HepG2 (cell line): Measurements from ENCODE around the gene NUDCD2. TPM values are rescaled to one million over a fixed set of nuclear protein-coding genes. Genes with fewer than 3 reads are reported as not detected.

Source experiments
- ATAC-seq: fragments of 200-7000 bp; cut with Tn5 transposase; 3 replicates; pipeline ENCODE4 v1.9.1; 2020; ENCODE audit warnings: mild to moderate bottlenecking, moderate library complexity
- Bru-seq: library from RNA; stranded (reverse); fragments of 400-500 nt; gene quantifications from one replicate; lab custom pipeline; 2021; lab: Mats Ljungman, UMichigan
- BruChase-seq, 2 experiments: library from RNA; stranded (reverse); fragments of 400-500 nt; gene quantifications; one replicate each; lab custom pipeline; 2021; lab: Mats Ljungman, UMichigan
- BruUV-seq: library from RNA; stranded (reverse); fragments of 400-500 nt; replicated peaks from 2 replicates; lab custom pipeline; 2021; lab: Mats Ljungman, UMichigan
- CTCF ChIA-PET: fragments of 300-600 bp; formaldehyde crosslinking; extraction: SDS; loops from one replicate; lab custom pipeline; 2021; ENCODE audit warnings: low total read pairs, inconsistent platforms, low intra/inter-chr PET ratio; lab: Yijun Ruan, JAX
- POLR2A ChIA-PET: fragments of 350-600 bp; sonication (Branson Sonifier 250); formaldehyde crosslinking; loops from one replicate; lab custom pipeline; 2020; ENCODE audit warnings: antibody characterized with exemption, inconsistent platforms; lab: Yijun Ruan, JAX
- DNase-seq: peaks from one replicate; pipeline ENCODE4 v3.0.0-alpha.2; 2015; ENCODE audit warnings: low spot score
- FAIRE-seq: peaks from 3 replicates; lab custom pipeline; 2011; peaks lifted over from hg19 to GRCh38; lab: Jason Lieb, UNC
- H2AFZ ChIP-seq: one replicate; pipeline ENCODE4 v1.6.1; 2011; ENCODE audit warnings: low read length, inconsistent platforms
- H3K27ac ChIP-seq: fragments of 300-600 bp; 3 replicates; pipeline ENCODE4 v1.8.0; 2011; ENCODE audit warnings: mixed run types, mild to moderate bottlenecking, mixed read lengths, low read length, inconsistent platforms; ENCODE audit not compliant: insufficient read depth; ENCODE audit errors: extremely low read length
- H3K27me3 ChIP-seq, 2 experiments: fragments of 200-600 bp in 1 of 2; 2 replicates in 1 of 2; 3 replicates in 1 of 2; pipeline versions ENCODE4 v1.6.0 to v1.8.0; 2011; ENCODE audit warnings: low read length in 2 of 2, mild to moderate bottlenecking in 2 of 2, moderate library complexity in 2 of 2, inconsistent platforms in 1 of 2; ENCODE audit not compliant: insufficient read depth in 2 of 2, control insufficient read depth in 1 of 2
- H3K36me3 ChIP-seq, 2 experiments: fragments of 200-600 bp in 1 of 2; replicated peaks in 1 of 2; 2 replicates in 1 of 2; 3 replicates in 1 of 2; pipeline versions ENCODE4 v1.5.1 to v1.8.0; 2011; ENCODE audit warnings: low read length in 2 of 2, inconsistent platforms in 1 of 2; ENCODE audit not compliant: insufficient read depth in 2 of 2, control insufficient read depth in 1 of 2
- H3K4me1 ChIP-seq: 2 replicates; pipeline ENCODE4 v1.5.1; 2012; ENCODE audit warnings: low read length, inconsistent platforms; ENCODE audit not compliant: insufficient read depth
- H3K4me2 ChIP-seq: 2 replicates; pipeline ENCODE4 v1.6.0; 2011; ENCODE audit warnings: low read depth, low read length, inconsistent platforms
- H3K4me3 ChIP-seq, 3 experiments: fragments of 200-600 bp in 1 of 3; sonication (generic), shearing (Covaris generic) in 1 of 3; replicated peaks in 1 of 3; 2 replicates each; pipeline ENCODE4 v1.5.1; 2011 to 2016; ENCODE audit warnings: low read length in 3 of 3, inconsistent platforms in 2 of 3, low read depth in 2 of 3, mild to moderate bottlenecking in 2 of 3, control low read depth in 1 of 3, mixed read lengths in 1 of 3; ENCODE audit not compliant: insufficient read depth in 1 of 3
- H3K79me2 ChIP-seq: one replicate; pipeline ENCODE4 v1.6.1; 2011; ENCODE audit warnings: low read length, inconsistent platforms; ENCODE audit not compliant: insufficient read depth
- H3K9ac ChIP-seq: 2 replicates; pipeline ENCODE4 v1.6.0; 2011; ENCODE audit warnings: mild to moderate bottlenecking, low read depth, low read length, inconsistent platforms; ENCODE audit not compliant: insufficient read depth
- H3K9me3 ChIP-seq: 2 replicates; pipeline ENCODE4 v1.5.1; 2012; ENCODE audit warnings: mild to moderate bottlenecking, low read length
- H4K20me1 ChIP-seq: 2 replicates; pipeline ENCODE4 v1.6.0; 2011; ENCODE audit warnings: inconsistent platforms, mild to moderate bottlenecking, low read length, moderate library complexity; ENCODE audit not compliant: insufficient read depth
- SMYD3 ChIP-seq: sonication (generic); formaldehyde crosslinking; IDR thresholded peaks from 2 replicates; pipeline ENCODE4 v1.8.1; 2023; ENCODE audit warnings: mild to moderate bottlenecking, missing genetic modification reagents
- SNAI1 ChIP-seq: sonication (generic); formaldehyde crosslinking; IDR thresholded peaks from 2 replicates; pipeline ENCODE4 v1.5.0; 2020; ENCODE audit warnings: mild to moderate bottlenecking, missing genetic modification reagents, borderline replicate concordance
- ZNF567 ChIP-seq: sonication (generic); formaldehyde crosslinking; IDR thresholded peaks from 2 replicates; pipeline ENCODE4 v1.8.1; 2023; ENCODE audit warnings: mild to moderate bottlenecking, missing genetic modification reagents, borderline replicate concordance
- WGBS: methylation state at CpG from one replicate; pipeline ENCODE4 v1.1.6; 2017; ENCODE audit warnings: low lambda C conversion rate; 5-methylcytosine and 5-hydroxymethylcytosine counted together
- in situ Hi-C: cut with HindIII; loops from 2 replicates; pipeline ENCODE4 v1.10.0; 2017; ENCODE audit warnings: low pct_unique_long_range_greater_than_20kb; ENCODE audit not compliant: extremely low pct_ligation_motif_present
- intact Hi-C: fragments of 100-400 bp; cut with micrococcal nuclease; formaldehyde crosslinking; loops from one replicate; pipeline ENCODE4 v1.10.0; 2022; ENCODE audit not compliant: unreplicated experiment
- long read RNA-seq, 2 experiments: library from RNA in 1 of 2; library from polyadenylated mRNA in 1 of 2; stranded (forward) in 1 of 2; unstranded in 1 of 2; transcript quantifications; one replicate each; pipeline ENCODE4 v2.0.0, GENCODE V29; 2019 to 2022
- polyA minus RNA-seq, 3 experiments: library from RNA; depleted of rRNA, polyadenylated mRNA; stranded (reverse); fragments of >200 nt; gene quantifications; 2 replicates each; pipeline ENCODE4 v1.2.3, GENCODE V29; 2011; ENCODE audit warnings: low replicate concordance in 1 of 3
- polyA plus RNA-seq, 8 experiments: library from polyadenylated mRNA; depleted of rRNA in 3 of 8; stranded (reverse) in 7 of 8; unstranded in 1 of 8; fragments of >200 nt; fragmentation: Illumina TruSeq in 4 of 8; extraction: Trizol in 4 of 8; gene quantifications; 2 replicates each; pipeline versions ENCODE4 v1.2.1 to v1.2.3, GENCODE V29; 2011 to 2016; ENCODE audit warnings: low read depth in 4 of 8, missing spikeins in 1 of 8, mixed read lengths in 1 of 8; ENCODE audit not compliant: insufficient read depth in 1 of 8
- total RNA-seq, 5 experiments: library from RNA; depleted of rRNA; stranded (reverse); fragments of >200 nt; fragmentation: Illumina TruSeq; extraction: Trizol; gene quantifications; 2 replicates each; pipeline ENCODE4 v1.2.3, GENCODE V29; 2016; ENCODE audit warnings: low read depth in 1 of 5
- TF ChIP-seq, protein P1 (sequence below): sonication (generic); formaldehyde crosslinking; IDR thresholded peaks from 2 replicates; pipeline ENCODE4 v1.5.1; 2020; ENCODE audit warnings: missing genetic modification reagents, mild to moderate bottlenecking, borderline replicate concordance
- TF ChIP-seq, protein P2 (sequence below): sonication (generic); formaldehyde crosslinking; IDR thresholded peaks from 2 replicates; pipeline ENCODE4 v1.5.1; 2020; ENCODE audit warnings: missing genetic modification reagents, mild to moderate bottlenecking, borderline replicate concordance
- TF ChIP-seq, protein P3 (sequence below): sonication (generic); formaldehyde crosslinking; IDR thresholded peaks from 2 replicates; pipeline ENCODE4 v1.4.0; 2020; ENCODE audit warnings: missing genetic modification reagents, borderline replicate concordance
- TF ChIP-seq, protein P4 (sequence below): fragments of 450-650 bp; IDR thresholded peaks from 2 replicates; pipeline ENCODE4 v1.6.1; 2017

NUDCD2 gene, protein sequence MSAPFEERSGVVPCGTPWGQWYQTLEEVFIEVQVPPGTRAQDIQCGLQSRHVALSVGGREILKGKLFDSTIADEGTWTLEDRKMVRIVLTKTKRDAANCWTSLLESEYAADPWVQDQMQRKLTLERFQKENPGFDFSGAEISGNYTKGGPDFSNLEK
- total RNA-seq (2016; rRNA removed; fragmentation: Illumina TruSeq; extraction: Trizol) (39.2 and 40.9 TPM in 2 replicates), polyA plus RNA-seq (2011; rRNA removed) (9.6 and 14.8 TPM in 2 replicates), polyA minus RNA-seq (2011; rRNA and poly(A)+ RNA removed; ENCODE audit: low replicate concordance) (2.7 and 4.6 TPM in 2 replicates), Bru-seq, nascent RNA (percentile 65 among the genes with signal in this experiment), BruChase-seq, experiment 1, labeled RNA remaining after a 6-hour chase (percentile 67 among the genes with signal in this experiment), BruChase-seq, experiment 2, labeled RNA remaining after a 2-hour chase (percentile 56 among the genes with signal in this experiment)
- total RNA-seq (2016; cell fraction: cytosol; rRNA removed; fragmentation: Illumina TruSeq; extraction: Trizol; ENCODE audit: low read depth): 18.5 and 20.2 TPM in 2 replicates
- total RNA-seq (2016; cell fraction: insoluble cytoplasmic fraction; rRNA removed; fragmentation: Illumina TruSeq; extraction: Trizol): 39.1 and 40.7 TPM in 2 replicates
- 48.1 and 48.6 TPM in 2 replicates for total RNA-seq (2016; cell fraction: membrane; rRNA removed; fragmentation: Illumina TruSeq; extraction: Trizol)
- total RNA-seq (2016; cell fraction: nucleus; rRNA removed; fragmentation: Illumina TruSeq; extraction: Trizol): 24.0 and 26.0 TPM in 2 replicates
- polyA plus RNA-seq (2011; cell fraction: cytosol; rRNA removed): 5.6 and 9.1 TPM in 2 replicates
- polyA plus RNA-seq (2011; cell fraction: nucleus; rRNA removed): 5.7 and 10.0 TPM in 2 replicates
- 25.1 and 33.5 TPM in 2 replicates for polyA plus RNA-seq (2012)
- 21.4 and 34.4 TPM in 2 replicates for polyA plus RNA-seq (2016; cell fraction: cytosol; fragmentation: Illumina TruSeq; extraction: Trizol; ENCODE audit: low read depth)
- polyA plus RNA-seq (2016; cell fraction: insoluble cytoplasmic fraction; fragmentation: Illumina TruSeq; extraction: Trizol; ENCODE audit: low read depth): 45.6 and 45.7 TPM in 2 replicates
- 33.8 and 40.8 TPM in 2 replicates for polyA plus RNA-seq (2016; cell fraction: membrane; fragmentation: Illumina TruSeq; extraction: Trizol; ENCODE audit: low read depth)
- 30.7 and 35.5 TPM in 2 replicates for polyA plus RNA-seq (2016; cell fraction: nucleus; fragmentation: Illumina TruSeq; extraction: Trizol; ENCODE audit: insufficient read depth, low read depth)
- polyA minus RNA-seq (2011; cell fraction: cytosol; rRNA and poly(A)+ RNA removed): 3.0 and 5.1 TPM in 2 replicates
- 13.8 and 15.5 TPM in 2 replicates for polyA minus RNA-seq (2011; cell fraction: nucleus; rRNA and poly(A)+ RNA removed)
- long read RNA-seq, experiment 1, full-length matches to known transcripts: 80 of 98 reads
- long read RNA-seq, experiment 1, partial matches to known transcripts: 0 of 98 reads
- long read RNA-seq, experiment 1, other reads (novel, unspliced or antisense): 18 of 98 reads
- long read RNA-seq, experiment 2, full-length matches to known transcripts: 46 of 68 reads
- long read RNA-seq, experiment 2, partial matches to known transcripts: 2 of 68 reads
- long read RNA-seq, experiment 2, other reads (novel, unspliced or antisense): 20 of 68 reads

DNA sequence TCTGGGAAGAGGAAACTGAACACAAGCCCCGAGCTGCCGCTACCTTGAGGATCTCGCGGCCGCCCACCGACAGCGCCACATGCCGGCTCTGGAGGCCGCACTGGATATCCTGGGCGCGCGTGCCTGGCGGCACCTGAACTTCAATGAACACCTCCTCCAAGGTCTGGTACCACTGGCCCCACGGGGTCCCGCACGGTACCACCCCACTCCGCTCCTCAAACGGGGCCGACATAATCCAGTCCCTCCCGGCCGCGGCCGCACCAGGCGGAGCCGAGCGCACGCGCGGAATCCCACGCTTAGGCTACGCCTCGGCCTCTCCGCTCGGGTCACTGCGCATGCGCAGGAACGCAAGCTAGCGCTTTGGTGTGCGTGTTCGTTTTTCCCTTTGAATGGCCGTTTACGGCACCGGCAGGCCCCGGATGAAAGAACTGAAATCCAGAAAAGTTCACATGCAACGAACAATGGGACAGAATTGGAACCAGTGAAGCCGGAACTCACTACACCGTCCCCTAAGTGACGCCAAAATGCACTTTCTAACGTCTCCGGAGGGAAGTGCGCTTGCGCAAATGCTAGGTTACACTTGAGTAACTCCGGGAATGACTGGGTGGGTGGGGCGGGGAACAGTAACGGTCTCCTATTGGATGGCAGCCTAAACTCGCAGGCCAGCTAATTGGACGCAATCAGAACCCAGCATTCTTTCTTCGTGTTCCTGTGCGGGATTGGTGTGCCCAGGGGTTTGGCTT, at the start of gene NUDCD2:
Gene NUDCD2 (minus strand): TSS at position 284 of the 743 bp plus-strand sequence. CDS start 52 bp downstream, at position 232.
- 0% methylated on average over 42 of the region's 59 CpGs for WGBS
- DNase-seq (peak; percentile 98), FAIRE-seq (peak; percentile 91), ATAC-seq (peak; percentile 90)
- POLR2A ChIA-PET: interaction anchor here (0.9 to 5.8 kb wide), 13 partner anchors 8 to 51 kb away, joined by 3 to 182 read pairs (median 5); partner anchors contain the start of genes CCNG1 and MAT2B
- Histone ChIP-seq H3K36me3 (peaks cover 2 to 6% of the 10 kb centered on the region in 2 experiments; a peak in 2 of 5 replicates), H4K20me1 (no peaks in the 10 kb centered on the region), H3K79me2 (peaks cover 62% of the 10 kb centered on the region), H3K4me1 (peaks cover 32% of the 10 kb centered on the region), H3K9ac (peak within 1 kb of the TSS; percentile 99), H3K4me2 (peak within 1 kb of the TSS; percentile 87), H3K27ac (peak within 1 kb of the TSS; percentile 100), H3K4me3 (peak within 1 kb of the TSS; percentile 73 to 88 (median 86)), H2AFZ (peak within 1 kb of the TSS; percentile 99), H3K27me3 (peaks cover 0 to 4% of the 10 kb centered on the region in 2 experiments; a peak in 1 of 5 replicates), H3K9me3 (no peaks in the 10 kb centered on the region)
- intact Hi-C loops: loop anchor here (2.0 kb wide), 1 partner anchor 23 kb away; the partner anchor contains the start of gene CCNG1
- CTCF ChIA-PET: no interaction called here
- in situ Hi-C loops: no loop called here
- TSS peak; percentile 79 for BruUV-seq
- TF ChIP-seq, protein P1, sequence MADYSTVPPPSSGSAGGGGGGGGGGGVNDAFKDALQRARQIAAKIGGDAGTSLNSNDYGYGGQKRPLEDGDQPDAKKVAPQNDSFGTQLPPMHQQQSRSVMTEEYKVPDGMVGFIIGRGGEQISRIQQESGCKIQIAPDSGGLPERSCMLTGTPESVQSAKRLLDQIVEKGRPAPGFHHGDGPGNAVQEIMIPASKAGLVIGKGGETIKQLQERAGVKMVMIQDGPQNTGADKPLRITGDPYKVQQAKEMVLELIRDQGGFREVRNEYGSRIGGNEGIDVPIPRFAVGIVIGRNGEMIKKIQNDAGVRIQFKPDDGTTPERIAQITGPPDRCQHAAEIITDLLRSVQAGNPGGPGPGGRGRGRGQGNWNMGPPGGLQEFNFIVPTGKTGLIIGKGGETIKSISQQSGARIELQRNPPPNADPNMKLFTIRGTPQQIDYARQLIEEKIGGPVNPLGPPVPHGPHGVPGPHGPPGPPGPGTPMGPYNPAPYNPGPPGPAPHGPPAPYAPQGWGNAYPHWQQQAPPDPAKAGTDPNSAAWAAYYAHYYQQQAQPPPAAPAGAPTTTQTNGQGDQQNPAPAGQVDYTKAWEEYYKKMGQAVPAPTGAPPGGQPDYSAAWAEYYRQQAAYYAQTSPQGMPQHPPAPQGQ (CRISPR knock-in tag): 0 out of 2 replicates have a peak, but pooled peaks have one; percentile 77
- TF ChIP-seq, protein P2, sequence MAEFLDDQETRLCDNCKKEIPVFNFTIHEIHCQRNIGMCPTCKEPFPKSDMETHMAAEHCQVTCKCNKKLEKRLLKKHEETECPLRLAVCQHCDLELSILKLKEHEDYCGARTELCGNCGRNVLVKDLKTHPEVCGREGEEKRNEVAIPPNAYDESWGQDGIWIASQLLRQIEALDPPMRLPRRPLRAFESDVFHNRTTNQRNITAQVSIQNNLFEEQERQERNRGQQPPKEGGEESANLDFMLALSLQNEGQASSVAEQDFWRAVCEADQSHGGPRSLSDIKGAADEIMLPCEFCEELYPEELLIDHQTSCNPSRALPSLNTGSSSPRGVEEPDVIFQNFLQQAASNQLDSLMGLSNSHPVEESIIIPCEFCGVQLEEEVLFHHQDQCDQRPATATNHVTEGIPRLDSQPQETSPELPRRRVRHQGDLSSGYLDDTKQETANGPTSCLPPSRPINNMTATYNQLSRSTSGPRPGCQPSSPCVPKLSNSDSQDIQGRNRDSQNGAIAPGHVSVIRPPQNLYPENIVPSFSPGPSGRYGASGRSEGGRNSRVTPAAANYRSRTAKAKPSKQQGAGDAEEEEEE: no peak
- TF ChIP-seq SNAI1 (no peak), ZNF567 (CRISPR knock-in tag) (0 out of 2 replicates have a peak, but pooled peaks have one; percentile 91), SMYD3 (CRISPR knock-in tag) (0 out of 2 replicates have a peak, but pooled peaks have one; percentile 67)
- TF ChIP-seq, protein P3, sequence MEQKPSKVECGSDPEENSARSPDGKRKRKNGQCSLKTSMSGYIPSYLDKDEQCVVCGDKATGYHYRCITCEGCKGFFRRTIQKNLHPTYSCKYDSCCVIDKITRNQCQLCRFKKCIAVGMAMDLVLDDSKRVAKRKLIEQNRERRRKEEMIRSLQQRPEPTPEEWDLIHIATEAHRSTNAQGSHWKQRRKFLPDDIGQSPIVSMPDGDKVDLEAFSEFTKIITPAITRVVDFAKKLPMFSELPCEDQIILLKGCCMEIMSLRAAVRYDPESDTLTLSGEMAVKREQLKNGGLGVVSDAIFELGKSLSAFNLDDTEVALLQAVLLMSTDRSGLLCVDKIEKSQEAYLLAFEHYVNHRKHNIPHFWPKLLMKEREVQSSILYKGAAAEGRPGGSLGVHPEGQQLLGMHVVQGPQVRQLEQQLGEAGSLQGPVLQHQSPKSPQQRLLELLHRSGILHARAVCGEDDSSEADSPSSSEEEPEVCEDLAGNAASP (CRISPR knock-in tag): 0 out of 2 replicates have a peak, but pooled peaks have one; percentile 29
- TF ChIP-seq, protein P4, sequence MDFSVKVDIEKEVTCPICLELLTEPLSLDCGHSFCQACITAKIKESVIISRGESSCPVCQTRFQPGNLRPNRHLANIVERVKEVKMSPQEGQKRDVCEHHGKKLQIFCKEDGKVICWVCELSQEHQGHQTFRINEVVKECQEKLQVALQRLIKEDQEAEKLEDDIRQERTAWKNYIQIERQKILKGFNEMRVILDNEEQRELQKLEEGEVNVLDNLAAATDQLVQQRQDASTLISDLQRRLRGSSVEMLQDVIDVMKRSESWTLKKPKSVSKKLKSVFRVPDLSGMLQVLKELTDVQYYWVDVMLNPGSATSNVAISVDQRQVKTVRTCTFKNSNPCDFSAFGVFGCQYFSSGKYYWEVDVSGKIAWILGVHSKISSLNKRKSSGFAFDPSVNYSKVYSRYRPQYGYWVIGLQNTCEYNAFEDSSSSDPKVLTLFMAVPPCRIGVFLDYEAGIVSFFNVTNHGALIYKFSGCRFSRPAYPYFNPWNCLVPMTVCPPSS: no peak
